Activated CD8-positive, alpha-beta T cell treated with anti-CD3 and anti-CD28 coated beads, Interleukin-2, amount 10 ng/mL, durations not matched to agents 7 days and 5 days (primary cell): ENCODE measurements around the gene RUNX3. TPM values are rescaled to one million over a fixed set of nuclear protein-coding genes. Genes with fewer than 3 reads are reported as not detected.
"Not testable (repeated sequence)": the region's sequence is repeated elsewhere in the genome, so short reads cannot be mapped to it uniquely, and the experiment has no call there.

Source experiments
- ATAC-seq: fragments of 150-1000 bp; cut with Tn5 transposase; one replicate; pipeline ENCODE4 v1.10.0; 2021; ENCODE audit warnings: moderate library complexity
- CTCF ChIA-PET: fragments of 350-600 bp; sonication (Branson Sonifier 250); formaldehyde crosslinking; loops from one replicate; lab custom pipeline; 2021; ENCODE audit warnings: antibody characterized with exemption; lab: Charles Lee
- POLR2A ChIA-PET: fragments of 350-600 bp; sonication (Branson Sonifier 250); formaldehyde crosslinking; loops from one replicate; lab custom pipeline; 2021; ENCODE audit warnings: antibody characterized with exemption; lab: Charles Lee
- DNase-seq: peaks from one replicate; pipeline ENCODE4 v3.0.0-alpha.2; 2020
- H3K27ac Mint-ChIP-seq: one replicate; pipeline ENCODE4 v1.8.0; 2021; ENCODE audit warnings: mild to moderate bottlenecking, mixed read lengths
- H3K27me3 Mint-ChIP-seq: one replicate; pipeline ENCODE4 v1.8.0; 2021; ENCODE audit warnings: low read depth, mixed read lengths
- H3K36me3 Mint-ChIP-seq: one replicate; pipeline ENCODE4 v1.8.0; 2021; ENCODE audit warnings: low read depth, mixed read lengths
- H3K4me1 Mint-ChIP-seq: one replicate; pipeline ENCODE4 v1.8.0; 2021; ENCODE audit warnings: low read depth, mixed read lengths
- H3K4me3 Mint-ChIP-seq: one replicate; pipeline ENCODE4 v1.8.0; 2021; ENCODE audit warnings: mild to moderate bottlenecking, mixed read lengths
- H3K9me3 Mint-ChIP-seq: one replicate; pipeline ENCODE4 v1.8.0; 2022; ENCODE audit warnings: mixed read lengths; ENCODE audit not compliant: insufficient read depth
- total RNA-seq, 2 experiments: library from RNA; stranded (reverse); gene quantifications; one replicate each; pipeline ENCODE4 v1.2.3, GENCODE V29; 2021

Gene RUNX3
- 100 to 1,000 TPM; 144 to 147 TPM for total RNA-seq

- peak within 1 kb of the TSS; percentile 95 for H3K4me3 Mint-ChIP-seq
- H3K36me3 Mint-ChIP-seq: peaks cover 81% of the 10 kb centered on the region
- ATAC-seq: peak; percentile 79
- DNase-seq: peak; percentile 92
- peaks cover 80% of the 10 kb centered on the region for H3K4me1 Mint-ChIP-seq
- peak within 1 kb of the TSS; percentile 85 for H3K27ac Mint-ChIP-seq
- ChIA-PET POLR2A (interaction anchor here (0.6 to 8.1 kb wide), 13 partner anchors 10 to 317 kb away, joined by 3 to 63 read pairs (median 4); partner anchors contain the start of genes RSRP1 and SYF2), CTCF (interaction anchor here (0.7 to 9.9 kb wide), 19 partner anchors 14 to 218 kb away, joined by 3 to 85 read pairs (median 5); no protein-coding TSS in a partner anchor)
- no peaks in the 10 kb centered on the region for H3K9me3 Mint-ChIP-seq
- no peaks in the 10 kb centered on the region for H3K27me3 Mint-ChIP-seq
Measured at GRCh38 chr1:24930260-24931145, at the start of gene RUNX3. Gene RUNX3, minus strand, starts transcription at chr1:24930276. Its CDS starts 408 bp downstream, at chr1:24929868.

- H3K4me3 Mint-ChIP-seq, DNase-seq, ATAC-seq, H3K27me3 Mint-ChIP-seq: not testable (repeated sequence)
- Mint-ChIP-seq H3K9me3 (peaks cover 32% of the 10 kb centered on the region), H3K27ac (peak overlapping the region; percentile 68), H3K36me3 (peaks cover 30% of the 10 kb centered on the region), H3K4me1 (peaks cover 78% of the 10 kb centered on the region)
- POLR2A ChIA-PET: interaction anchor here (1.0 to 2.4 kb wide), 4 partner anchors 9 to 58 kb away, joined by 3 to 8 read pairs (median 5); no protein-coding TSS in a partner anchor
- CTCF ChIA-PET: interaction anchor here (1.6 to 4.6 kb wide), 5 partner anchors 8 to 59 kb away, joined by 4 to 21 read pairs (median 7); no protein-coding TSS in a partner anchor
Measured at GRCh38 chr1:24979232-24979631, 49.2 kb upstream of the RUNX3 start.

- Mint-ChIP-seq H3K4me3 (no peak overlapping the region), H3K27ac (peak overlapping the region; percentile 68), H3K27me3 (no peaks in the 10 kb centered on the region), H3K36me3 (peaks cover 34% of the 10 kb centered on the region), H3K4me1 (peaks cover 75% of the 10 kb centered on the region), H3K9me3 (peaks cover 35% of the 10 kb centered on the region)
- ATAC-seq (no peak), DNase-seq (no peak)
- ChIA-PET POLR2A (interaction anchor here (0.6 to 2.4 kb wide), 5 partner anchors 9 to 1377 kb away, joined by 3 to 8 read pairs (median 5); no protein-coding TSS in a partner anchor), CTCF (interaction anchor here (0.8 to 1.9 kb wide), 5 partner anchors 8 to 60 kb away, joined by 3 to 7 read pairs (median 4); no protein-coding TSS in a partner anchor)
Measured at GRCh38 chr1:24978383-24979032, 48.4 kb upstream of the RUNX3 start.

- POLR2A ChIA-PET: interaction anchor here (1.1 kb wide), 1 partner anchor 9 kb away, joined by 3 read pairs; no protein-coding TSS in a partner anchor
- CTCF ChIA-PET: interaction anchor here (2.0 to 7.0 kb wide), 4 partner anchors 10 to 124 kb away, joined by 5 to 59 read pairs (median 8); no protein-coding TSS in a partner anchor
- Mint-ChIP-seq H3K27me3 (no peaks in the 10 kb centered on the region), H3K36me3 (peaks cover 40% of the 10 kb centered on the region), H3K27ac (no peak overlapping the region), H3K9me3 (peaks cover 35% of the 10 kb centered on the region), H3K4me1 (peaks cover 74% of the 10 kb centered on the region), H3K4me3 (no peak overlapping the region)
- no peak for DNase-seq
- no peak for ATAC-seq
Measured at GRCh38 chr1:24975391-24975790, 45.3 kb upstream of the RUNX3 start.

- Mint-ChIP-seq H3K27me3 (no peaks in the 10 kb centered on the region), H3K4me3 (no peak overlapping the region), H3K9me3 (peaks cover 35% of the 10 kb centered on the region), H3K4me1 (peaks cover 74% of the 10 kb centered on the region), H3K36me3 (peaks cover 39% of the 10 kb centered on the region), H3K27ac (peak overlapping the region; percentile 5)
- DNase-seq (no peak), ATAC-seq (no peak)
- CTCF ChIA-PET: interaction anchor here (1.0 to 7.0 kb wide), 9 partner anchors 8 to 127 kb away, joined by 3 to 59 read pairs (median 5); no protein-coding TSS in a partner anchor
- POLR2A ChIA-PET: interaction anchor here (0.6 to 4.7 kb wide), 8 partner anchors 8 to 117 kb away, joined by 3 to 29 read pairs (median 6); no protein-coding TSS in a partner anchor
Measured at GRCh38 chr1:24973315-24973714, 43.2 kb upstream of the RUNX3 start.

GRCh38 chr1:24972915-24973242, 42.8 kb upstream of the RUNX3 start:
- H3K36me3 Mint-ChIP-seq: peaks cover 34% of the 10 kb centered on the region
- no peak overlapping the region for H3K4me3 Mint-ChIP-seq
- DNase-seq: no peak
- POLR2A ChIA-PET: interaction anchor here (0.7 to 4.7 kb wide), 6 partner anchors 8 to 117 kb away, joined by 5 to 29 read pairs (median 6); no protein-coding TSS in a partner anchor
- H3K27ac Mint-ChIP-seq: peak overlapping the region; percentile 72
- H3K27me3 Mint-ChIP-seq: no peaks in the 10 kb centered on the region
- H3K4me1 Mint-ChIP-seq: peaks cover 74% of the 10 kb centered on the region
- CTCF ChIA-PET: interaction anchor here (1.2 to 7.0 kb wide), 7 partner anchors 8 to 129 kb away, joined by 3 to 59 read pairs (median 6); no protein-coding TSS in a partner anchor
- ATAC-seq: no peak
- peaks cover 33% of the 10 kb centered on the region for H3K9me3 Mint-ChIP-seq

- Mint-ChIP-seq H3K27me3 (no peaks in the 10 kb centered on the region), H3K36me3 (peaks cover 33% of the 10 kb centered on the region), H3K27ac (peak overlapping the region; percentile 72), H3K9me3 (peaks cover 32% of the 10 kb centered on the region), H3K4me3 (peak overlapping the region; percentile 66), H3K4me1 (peaks cover 76% of the 10 kb centered on the region)
- ChIA-PET POLR2A (interaction anchor here (0.8 to 4.7 kb wide), 11 partner anchors 9 to 260 kb away, joined by 3 to 29 read pairs (median 5); partner anchors contain the start of gene SYF2), CTCF (interaction anchor here (1.0 to 7.0 kb wide), 15 partner anchors 8 to 129 kb away, joined by 3 to 59 read pairs (median 5); partner anchors contain the start of gene RUNX3)
- no peak for ATAC-seq
- no peak for DNase-seq
Measured at GRCh38 chr1:24972221-24972914, 42.3 kb upstream of the RUNX3 start.

- peaks cover 27% of the 10 kb centered on the region for H3K36me3 Mint-ChIP-seq
- DNase-seq (peak; percentile 62), ATAC-seq (peak; percentile 73)
- H3K27me3 Mint-ChIP-seq: no peaks in the 10 kb centered on the region
- H3K4me1 Mint-ChIP-seq: peaks cover 81% of the 10 kb centered on the region
- H3K27ac Mint-ChIP-seq: peak overlapping the region; percentile 90
- CTCF ChIA-PET: interaction anchor here (0.6 to 7.0 kb wide), 20 partner anchors 8 to 557 kb away, joined by 3 to 59 read pairs (median 6); partner anchors contain the start of genes RUNX3 and STPG1
- POLR2A ChIA-PET: interaction anchor here (0.5 to 4.7 kb wide), 12 partner anchors 8 to 261 kb away, joined by 3 to 29 read pairs (median 6); partner anchors contain the start of gene SYF2
- H3K9me3 Mint-ChIP-seq: peaks cover 23% of the 10 kb centered on the region
- peak overlapping the region; percentile 66 for H3K4me3 Mint-ChIP-seq
Measured at GRCh38 chr1:24970926-24971875, 41.1 kb upstream of the RUNX3 start.

GRCh38 chr1:24970399-24970753, 40.3 kb upstream of the RUNX3 start:
- H3K4me3 Mint-ChIP-seq: peak overlapping the region; percentile 66
- peaks cover 15% of the 10 kb centered on the region for H3K9me3 Mint-ChIP-seq
- ATAC-seq (no peak), DNase-seq (no peak)
- ChIA-PET CTCF (interaction anchor here (0.6 to 7.0 kb wide), 20 partner anchors 8 to 556 kb away, joined by 3 to 59 read pairs (median 6); partner anchors contain the start of gene STPG1), POLR2A (interaction anchor here (1.4 to 4.7 kb wide), 8 partner anchors 9 to 129 kb away, joined by 4 to 29 read pairs (median 8); no protein-coding TSS in a partner anchor)
- H3K36me3 Mint-ChIP-seq: peaks cover 21% of the 10 kb centered on the region
- H3K27ac Mint-ChIP-seq: peak overlapping the region; percentile 90
- peaks cover 87% of the 10 kb centered on the region for H3K4me1 Mint-ChIP-seq
- no peaks in the 10 kb centered on the region for H3K27me3 Mint-ChIP-seq
